Inflammatory macrophage treated with lipopolysaccharide for 1 hour (primary cell): ENCODE measurements around the gene ARFRP1.
"Not testable (repeated sequence)": the region's sequence is repeated elsewhere in the genome, so short reads cannot be mapped to it uniquely, and the experiment has no call there.

ENCODE experiments used
- DNase-seq, 2 donors: peaks; one replicate each; pipeline ENCODE4 v3.0.0-alpha.2; 2020 to 2022

ARFRP1 gene

GRCh38 chr20:63732118-63733095 lies 24.6 kb upstream of the ARFRP1 start:
- no peak for DNase-seq

GRCh38 chr20:63731410-63731809 lies 23.6 kb upstream of the ARFRP1 start:
- DNase-seq, result no peak

GRCh38 chr20:63730189-63730733 lies 22.5 kb upstream of the ARFRP1 start:
- DNase-seq, result not testable (repeated sequence)

DNA sequence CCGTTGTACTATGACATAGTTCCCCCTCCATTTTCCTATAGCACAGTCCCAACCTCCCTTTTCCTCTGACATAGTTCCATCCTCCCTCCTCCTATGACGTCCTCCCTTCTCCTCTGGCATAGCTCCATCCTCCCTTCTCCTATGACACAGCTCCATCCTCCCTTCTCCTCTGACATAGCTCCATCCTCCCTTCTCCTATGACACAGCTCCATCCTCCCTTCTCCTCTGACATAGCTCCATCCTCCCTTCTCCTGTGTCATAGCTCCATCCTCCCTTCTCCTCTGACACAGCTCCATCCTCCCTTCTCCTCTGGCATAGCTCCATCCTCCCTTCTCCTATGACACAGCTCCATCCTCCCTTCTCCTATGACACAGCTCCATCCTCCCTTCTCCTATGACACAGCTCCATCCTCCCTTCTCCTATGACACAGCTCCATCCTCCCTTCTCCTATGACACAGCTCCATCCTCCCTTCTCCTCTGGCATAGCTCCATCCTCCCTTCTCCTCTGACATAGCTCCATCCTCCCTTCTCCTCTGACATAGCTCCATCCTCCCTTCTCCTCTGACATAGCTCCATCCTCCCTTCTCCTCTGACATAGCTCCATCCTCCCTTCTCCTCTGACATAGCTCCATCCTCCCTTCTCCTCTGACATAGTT lies 15.3 kb upstream of the ARFRP1 start:
- not testable (repeated sequence) for DNase-seq

DNA sequence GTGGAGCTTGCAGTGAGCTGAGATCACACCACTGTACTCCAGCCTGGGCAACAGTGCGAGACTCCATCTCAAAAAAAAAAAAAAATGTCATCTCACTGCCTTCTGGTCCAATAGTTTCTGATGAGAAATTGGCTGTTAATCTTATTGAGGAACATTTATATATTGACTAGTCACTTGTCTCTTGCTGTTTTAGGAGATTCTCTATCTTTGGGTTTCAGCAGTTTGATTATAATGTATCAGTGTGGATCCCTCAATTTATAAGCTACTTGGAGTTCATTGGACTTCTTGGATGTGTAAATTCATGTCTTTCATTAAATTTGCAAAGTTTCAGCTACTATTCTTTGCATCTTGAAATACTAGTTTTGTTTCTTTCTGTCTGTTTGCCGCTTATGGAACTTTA lies 11.2 kb upstream of the ARFRP1 start:
- no peak for DNase-seq

DNA sequence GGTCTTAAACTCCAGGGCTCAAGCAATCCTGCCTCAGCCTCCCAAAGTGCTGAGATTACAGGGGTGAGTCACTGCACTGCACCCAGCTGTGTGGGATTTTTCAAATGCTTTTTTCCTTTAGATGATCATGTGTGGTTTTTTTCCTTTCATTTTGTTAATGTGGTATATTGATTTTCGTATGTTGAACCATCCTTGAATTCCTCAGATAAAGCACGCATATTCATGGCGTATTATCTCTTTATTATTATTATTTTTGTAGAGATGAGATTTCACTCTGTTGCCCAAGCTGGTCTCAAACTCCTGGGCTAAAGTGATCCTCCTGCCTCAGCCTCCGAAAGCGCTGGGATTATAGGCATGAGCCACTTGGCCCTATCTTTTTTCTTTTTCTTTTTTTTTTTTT lies 7.1 kb upstream of the ARFRP1 start:
- no peak for DNase-seq

DNA sequence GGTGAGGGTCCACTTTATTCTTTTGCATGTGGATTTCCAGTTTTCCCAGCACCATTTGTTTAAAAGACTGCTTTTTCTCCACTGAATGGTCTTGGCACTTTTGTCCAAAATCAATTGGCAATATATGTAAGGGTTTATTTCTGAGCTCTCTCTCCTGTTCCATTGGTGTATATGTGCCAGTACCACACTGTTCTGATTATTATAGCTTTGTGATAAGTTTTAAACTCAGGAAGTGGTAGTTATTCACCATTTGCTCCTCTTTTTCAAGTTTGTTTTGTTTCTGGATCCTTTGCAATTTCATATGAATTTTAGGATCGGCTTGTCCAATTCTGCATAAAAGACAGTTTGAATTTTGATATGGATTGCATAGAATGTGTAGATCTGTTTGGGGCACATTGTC lies 4.4 kb upstream of the ARFRP1 start:
- DNase-seq, result no peak

DNA sequence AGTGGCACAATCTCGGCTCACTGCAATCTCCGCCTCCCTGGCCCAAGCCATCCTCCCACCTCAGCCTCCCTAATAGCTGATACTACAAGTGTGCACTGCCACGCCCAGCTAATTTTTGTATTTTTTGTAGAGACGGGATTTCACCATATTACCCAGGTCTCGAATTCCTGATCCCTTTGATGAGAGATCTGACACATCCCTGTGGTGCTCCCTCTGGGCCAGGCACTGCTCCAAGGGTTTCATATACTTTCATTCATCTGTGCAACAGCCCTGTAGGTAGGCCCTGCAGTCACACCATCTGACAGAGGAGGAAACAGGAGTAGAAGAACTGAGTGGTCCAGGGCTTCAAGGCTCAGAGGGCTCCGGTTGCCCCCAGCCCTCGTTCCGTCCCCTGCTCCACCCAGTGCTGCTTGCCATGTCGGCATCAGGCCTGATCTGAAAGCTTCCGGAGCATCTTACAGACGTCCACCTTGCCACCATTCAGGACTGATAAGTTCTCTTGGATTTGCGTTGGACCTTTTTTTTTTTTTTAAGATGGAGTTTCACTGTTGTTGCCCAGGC lies 3.4 kb upstream of the ARFRP1 start:
- no peak for DNase-seq

DNA sequence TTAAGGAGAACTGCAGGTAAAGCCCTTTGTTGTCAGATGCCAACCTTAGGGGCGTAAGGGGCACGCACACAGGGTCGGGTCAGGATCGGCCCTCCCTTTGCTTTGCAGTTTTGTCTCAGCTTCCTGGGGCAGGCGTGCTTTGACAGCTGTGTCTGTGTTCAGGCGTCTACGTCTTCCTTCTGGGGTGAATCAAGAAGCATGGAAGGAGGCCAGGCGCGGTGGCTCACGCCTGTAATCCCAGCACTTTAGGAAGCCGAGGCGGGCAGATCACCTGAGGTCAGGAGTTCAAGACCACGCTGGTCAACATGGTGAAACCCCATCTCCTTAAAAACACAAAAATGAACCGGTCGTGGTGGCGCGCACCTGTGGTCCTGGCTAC lies 1.4 kb upstream of the ARFRP1 start:
- DNase-seq, result no peak

- DNase-seq, result no peak
These were observed 749 bp upstream of the ARFRP1 start for GRCh38 chr20:63708301-63709148.

DNA sequence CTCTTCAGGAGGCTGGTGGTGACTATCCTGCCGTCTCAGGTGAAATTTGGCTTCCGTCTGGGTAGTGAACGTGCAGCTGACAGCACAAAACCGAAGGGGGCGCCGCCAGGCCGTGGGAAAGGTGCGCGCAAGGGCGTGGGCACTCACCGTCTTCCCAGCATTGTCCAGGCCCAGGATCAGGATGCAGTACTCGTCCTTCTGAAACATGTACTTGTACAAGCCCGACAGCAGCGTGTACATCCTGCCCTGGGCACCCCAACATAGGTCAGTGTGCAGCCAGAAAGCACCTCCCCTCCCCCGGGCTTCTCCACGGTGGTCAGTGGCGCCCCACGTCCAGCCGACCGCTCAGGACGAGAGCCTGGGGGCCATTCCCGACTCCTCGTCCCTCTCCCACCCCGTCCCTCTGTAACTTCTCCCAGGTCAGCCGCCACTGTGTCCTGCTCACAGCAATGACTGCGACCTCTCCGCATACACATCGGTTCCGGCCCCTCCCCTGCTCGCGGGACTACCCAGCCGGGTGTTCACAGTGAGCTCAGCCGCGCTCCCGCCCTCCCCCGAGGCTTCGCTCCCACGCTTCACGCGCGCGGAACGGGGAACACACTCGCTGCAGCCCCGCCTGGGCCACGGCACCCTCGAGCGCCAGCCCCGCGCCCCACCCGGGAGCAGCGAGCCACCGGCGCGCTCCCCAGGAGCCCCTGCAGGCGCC lies 771 bp downstream of the ARFRP1 start:
- DNase-seq, result peak; percentile 75 to 79

DNA sequence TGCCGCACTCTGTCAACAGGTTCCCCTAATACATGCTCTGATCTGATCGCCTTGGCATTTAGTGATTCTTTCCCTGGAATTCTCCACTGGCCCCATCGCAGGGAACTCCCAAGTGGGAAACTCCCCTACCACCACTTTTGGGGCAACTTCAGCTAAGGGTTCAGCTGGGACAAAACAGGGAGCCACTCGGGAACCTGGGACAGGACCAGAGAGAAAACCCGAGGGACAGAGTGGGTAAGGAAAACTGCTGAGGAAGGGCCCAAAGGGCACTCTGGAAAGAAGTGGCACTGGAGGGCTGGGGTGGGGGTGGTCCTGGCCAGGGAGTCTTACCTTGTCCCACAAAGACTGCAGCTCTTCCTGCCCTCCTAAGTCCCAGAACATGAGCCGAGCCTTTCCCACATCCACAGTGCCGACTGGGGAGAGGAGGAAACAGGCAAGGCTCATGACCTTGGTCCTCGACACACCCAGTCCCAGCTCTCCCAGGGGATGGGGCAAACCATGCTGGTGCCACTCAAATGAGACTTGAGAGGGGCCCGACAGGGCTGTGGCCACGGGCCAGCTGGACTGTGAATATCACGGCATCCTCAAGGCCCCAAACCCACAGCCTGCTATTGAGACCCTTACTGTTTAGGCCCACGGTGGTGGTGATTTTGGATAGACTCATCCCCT lies 1.6 kb downstream of the ARFRP1 start:
- DNase-seq, result no peak

DNA sequence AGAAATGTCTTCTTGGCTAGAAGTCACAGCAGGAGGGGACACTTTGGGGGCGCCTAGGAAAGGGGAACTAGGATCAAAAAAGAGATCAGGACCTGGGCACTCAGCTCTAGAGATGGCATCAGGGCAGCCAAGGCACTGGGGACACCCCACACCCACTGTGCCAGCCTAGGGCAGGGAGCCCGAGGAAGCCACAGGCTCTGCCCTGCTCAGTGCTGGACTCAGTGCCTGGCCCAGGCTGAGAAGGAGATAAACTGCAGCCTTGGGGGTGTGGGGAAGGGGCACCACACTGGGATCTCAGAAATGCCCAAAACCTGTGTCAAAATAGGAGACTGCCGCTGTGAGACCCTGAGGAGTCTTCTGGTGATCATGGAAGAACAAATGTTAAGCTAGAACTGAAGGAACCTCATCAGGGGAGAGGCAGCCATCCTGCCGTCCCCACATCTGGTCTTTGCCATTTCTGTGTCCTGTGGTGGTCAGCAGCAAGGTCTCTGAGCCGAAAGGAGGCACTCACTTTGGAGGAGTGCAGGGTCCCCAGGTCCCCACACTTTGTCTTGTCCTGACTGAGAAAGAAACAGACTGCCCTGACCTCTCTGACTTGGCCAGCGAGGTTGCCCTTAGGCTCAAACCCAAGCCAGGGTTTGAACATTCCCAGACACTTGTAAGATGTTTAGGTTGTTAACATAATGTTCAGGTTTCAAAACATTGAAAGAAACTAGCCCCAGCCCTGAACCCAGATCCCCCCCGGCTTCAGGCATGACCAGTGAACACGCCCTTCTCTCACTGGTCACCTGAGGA lies 2.3 kb downstream of the ARFRP1 start:
- no peak for DNase-seq

GRCh38 chr20:63704749-63705117 lies 3.0 kb downstream of the ARFRP1 start:
- no peak for DNase-seq

DNA sequence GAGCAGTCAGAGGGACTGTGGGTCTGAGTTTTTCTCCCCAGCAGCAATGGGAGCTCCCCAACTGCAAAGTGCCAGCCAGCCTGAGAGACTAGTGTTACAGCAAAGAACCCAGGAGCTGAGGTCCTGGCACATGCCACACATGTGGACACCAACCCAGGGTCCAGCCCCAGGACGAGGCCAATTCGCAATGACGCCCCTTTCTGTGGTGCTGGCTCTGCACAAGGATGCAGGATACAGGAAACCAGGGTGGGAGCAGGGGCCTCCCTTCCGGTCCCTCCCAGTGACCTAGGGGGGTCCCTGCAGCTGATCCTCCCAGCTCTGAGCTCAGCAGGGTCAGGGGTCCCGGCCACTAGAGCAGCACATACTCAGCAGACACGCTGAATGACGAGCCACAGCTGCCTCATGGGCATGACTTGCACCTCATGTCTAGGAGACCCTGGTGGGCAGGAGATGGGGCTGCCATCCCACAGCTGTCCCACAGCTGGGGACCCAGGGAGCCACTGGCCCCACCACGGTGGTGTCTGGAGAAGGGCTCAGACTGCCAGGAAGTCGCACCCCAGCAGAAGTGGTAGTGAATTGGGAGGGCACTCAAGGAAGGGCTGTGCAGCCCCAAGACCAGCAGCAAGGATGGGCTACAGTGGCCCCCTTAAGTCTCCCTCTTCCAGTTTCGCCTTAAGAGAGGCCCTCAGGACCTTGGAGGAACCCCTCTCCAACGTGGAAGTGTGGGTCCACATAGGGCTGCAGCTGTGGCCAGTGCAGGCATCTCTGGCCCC lies 3.6 kb downstream of the ARFRP1 start:
- DNase-seq, result no peak

DNA sequence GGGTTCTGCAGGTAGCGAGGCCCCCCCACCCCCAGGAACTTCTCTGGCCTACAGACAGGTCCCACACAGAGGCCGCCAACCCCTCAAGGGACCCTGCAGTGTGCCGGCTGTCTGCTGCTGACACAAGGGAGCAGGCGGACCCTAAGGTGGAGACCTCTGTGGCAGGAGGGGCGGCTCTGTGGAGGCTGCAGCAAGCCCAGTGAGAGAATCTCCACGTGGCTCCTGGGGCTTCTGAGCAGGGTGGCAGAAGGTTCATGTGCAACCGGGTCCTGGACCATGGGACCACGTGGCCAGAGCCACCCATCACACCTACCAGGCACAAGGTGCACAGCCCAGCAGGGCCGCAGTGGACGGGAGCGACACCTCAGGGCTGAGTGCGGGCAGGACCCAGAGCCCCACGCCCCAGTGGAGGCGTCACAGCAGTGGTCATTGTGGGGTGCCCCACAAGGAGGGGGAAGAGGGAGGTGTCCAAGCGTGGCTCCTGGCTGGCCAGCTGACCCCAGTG lies 4.3 kb downstream of the ARFRP1 start:
- no peak for DNase-seq

DNA sequence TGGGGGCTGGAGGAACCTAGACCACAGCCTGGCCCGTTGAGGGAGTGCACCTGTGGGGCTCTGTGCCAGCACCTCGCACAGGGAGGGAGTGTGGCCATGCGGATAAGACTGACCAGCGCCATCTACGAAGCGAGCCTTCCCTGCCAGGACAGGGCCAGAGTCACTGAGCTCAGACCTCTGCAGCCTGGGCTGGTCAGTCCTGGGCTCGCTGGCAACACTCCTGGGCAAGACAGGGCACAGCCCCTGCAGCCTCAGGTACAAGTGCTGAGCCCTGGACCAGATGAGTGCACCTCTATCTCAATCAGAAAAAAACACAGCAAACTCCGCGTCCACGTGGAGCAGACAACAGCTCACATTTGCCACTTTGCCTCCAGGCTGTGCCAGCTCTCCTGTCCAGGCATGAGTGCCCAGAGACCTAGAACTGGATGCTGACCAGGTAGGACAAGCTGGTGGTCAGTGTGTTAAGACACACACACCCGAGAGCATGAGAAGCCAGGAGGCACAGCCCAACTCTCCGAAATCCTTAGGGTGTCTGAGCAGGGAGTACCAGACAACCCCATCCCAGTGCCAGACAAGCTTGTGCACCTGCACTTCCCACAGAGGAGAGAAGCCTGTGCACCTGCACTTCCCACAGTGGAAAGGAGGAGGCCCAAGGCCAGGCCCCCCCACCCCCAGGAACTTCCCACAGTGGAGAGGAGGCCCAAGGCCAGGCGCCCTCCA lies 4.9 kb downstream of the ARFRP1 start:
- no peak for DNase-seq

DNA sequence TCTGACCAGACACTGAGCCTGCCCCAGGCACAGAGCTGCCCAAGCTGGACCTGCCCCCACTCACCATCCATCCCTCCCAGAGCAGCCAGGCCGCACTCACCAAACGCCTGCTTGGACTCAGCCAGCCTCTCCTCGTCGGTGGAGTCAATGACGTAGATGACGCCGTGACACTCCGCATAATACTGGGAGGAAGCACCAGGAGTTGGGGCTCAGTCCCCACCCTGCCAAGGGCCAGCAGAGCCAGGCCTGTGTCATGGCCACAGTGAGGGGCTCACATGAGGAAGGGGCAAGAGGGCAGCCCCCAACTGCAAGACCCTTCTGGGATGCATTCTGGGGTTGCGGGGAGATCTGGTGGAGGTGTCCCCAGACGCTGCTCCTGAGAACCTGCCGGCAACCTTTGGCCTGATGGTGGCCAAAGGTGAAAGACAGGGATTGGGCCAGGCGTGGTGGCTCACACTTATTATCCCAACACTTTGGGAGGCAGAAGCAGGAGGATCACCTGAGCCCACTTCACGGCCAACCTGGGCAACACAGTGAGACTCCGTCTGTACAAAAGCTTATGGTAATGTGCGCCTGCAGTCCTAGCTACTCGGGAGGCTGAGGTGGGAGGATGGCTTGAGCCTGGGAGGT lies 5.6 kb downstream of the ARFRP1 start:
- DNase-seq, result no peak
